GM12875 (cell line): Measurements from ENCODE around the gene PARD3B.

Experiments
- H3K4me3 ChIP-seq: one replicate; pipeline ENCODE4 v1.5.1; 2011; ENCODE audit warnings: low read depth, low read length, control low read depth
- TF ChIP-seq, protein P1 (sequence below): IDR thresholded peaks from 2 replicates; pipeline ENCODE4 v1.5.1; 2011; ENCODE audit warnings: low read depth, mild to moderate bottlenecking, control low read depth, inconsistent platforms, low read length, moderate library complexity, borderline replicate concordance; ENCODE audit not compliant: insufficient read depth

PARD3B gene

DNA sequence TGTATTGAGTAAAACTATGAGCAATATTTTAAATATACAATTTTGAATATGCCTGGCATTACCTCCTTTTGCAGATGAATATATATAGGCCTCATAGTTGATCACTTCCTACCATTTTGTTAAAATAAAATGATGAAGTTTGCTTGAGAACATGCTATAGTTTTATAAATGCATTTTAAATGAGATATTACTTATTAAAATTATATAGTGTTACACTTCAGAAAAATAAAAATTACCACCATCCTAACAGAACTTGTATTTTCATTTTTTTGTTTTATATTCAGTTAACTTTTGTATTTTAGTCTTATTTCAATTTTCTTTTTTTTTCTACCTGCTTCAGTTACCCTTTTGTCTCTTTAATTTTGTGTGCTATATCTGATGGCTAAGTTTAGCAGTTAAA lies 426.9 kb downstream of the PARD3B start:
- TF ChIP-seq, protein P1, sequence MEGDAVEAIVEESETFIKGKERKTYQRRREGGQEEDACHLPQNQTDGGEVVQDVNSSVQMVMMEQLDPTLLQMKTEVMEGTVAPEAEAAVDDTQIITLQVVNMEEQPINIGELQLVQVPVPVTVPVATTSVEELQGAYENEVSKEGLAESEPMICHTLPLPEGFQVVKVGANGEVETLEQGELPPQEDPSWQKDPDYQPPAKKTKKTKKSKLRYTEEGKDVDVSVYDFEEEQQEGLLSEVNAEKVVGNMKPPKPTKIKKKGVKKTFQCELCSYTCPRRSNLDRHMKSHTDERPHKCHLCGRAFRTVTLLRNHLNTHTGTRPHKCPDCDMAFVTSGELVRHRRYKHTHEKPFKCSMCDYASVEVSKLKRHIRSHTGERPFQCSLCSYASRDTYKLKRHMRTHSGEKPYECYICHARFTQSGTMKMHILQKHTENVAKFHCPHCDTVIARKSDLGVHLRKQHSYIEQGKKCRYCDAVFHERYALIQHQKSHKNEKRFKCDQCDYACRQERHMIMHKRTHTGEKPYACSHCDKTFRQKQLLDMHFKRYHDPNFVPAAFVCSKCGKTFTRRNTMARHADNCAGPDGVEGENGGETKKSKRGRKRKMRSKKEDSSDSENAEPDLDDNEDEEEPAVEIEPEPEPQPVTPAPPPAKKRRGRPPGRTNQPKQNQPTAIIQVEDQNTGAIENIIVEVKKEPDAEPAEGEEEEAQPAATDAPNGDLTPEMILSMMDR = no peak
- no peak overlapping the region for H3K4me3 ChIP-seq

DNA sequence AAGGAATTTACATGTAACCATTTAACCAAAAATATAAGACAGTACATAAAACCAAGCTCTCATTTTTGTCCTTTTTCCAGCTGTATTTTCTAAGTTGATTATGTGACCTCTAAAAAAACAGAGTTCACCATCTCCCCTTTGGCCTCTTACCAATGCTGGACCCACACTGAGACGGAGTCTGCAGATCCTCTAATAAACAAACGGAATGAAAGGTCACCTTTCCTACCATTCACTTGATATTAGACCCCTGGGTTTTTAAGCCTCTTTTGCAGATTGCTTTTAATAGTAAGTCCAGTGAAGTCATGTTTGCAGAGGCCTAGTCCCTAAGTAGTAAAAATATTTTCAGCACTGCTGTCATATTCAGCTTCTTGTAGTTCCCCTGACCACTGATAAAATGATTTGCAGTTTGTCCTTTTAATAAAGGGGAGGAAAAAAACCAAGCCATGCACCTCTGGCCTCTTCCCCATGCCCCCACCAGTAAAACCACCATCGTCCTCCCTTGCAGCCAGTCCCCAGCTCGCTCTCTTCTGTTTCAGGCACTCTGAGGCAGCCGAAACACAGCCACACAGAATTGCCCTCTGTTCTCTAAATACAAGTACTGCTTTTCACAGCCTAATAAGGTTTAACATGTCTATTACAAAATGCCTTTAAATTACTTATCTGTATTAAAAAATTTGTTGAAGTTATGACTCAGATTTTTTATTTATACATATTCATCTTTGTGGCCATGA lies 427.5 kb downstream of the PARD3B start:
- TF ChIP-seq, protein P1 = no peak
- no peak overlapping the region for H3K4me3 ChIP-seq

DNA sequence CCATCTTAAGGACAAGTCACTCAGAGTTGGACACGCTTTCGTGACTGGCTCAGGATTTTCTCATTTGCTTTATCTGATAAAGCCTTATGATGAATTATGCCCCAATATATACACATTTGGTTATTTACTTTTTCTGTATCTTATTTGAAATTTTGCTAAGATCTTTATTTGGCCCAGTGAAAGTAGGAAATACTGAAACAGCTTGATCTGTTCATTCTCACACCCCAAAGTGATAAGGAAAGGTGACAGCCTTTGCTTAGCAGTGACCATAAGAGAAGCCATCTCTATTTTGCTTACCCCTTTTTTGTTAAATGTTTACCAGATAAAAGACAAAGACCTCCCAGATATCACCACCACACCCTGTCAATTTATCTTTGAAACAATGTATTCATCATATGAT lies 428.3 kb downstream of the PARD3B start:
- TF ChIP-seq, protein P1 = no peak
- no peak overlapping the region for H3K4me3 ChIP-seq

DNA sequence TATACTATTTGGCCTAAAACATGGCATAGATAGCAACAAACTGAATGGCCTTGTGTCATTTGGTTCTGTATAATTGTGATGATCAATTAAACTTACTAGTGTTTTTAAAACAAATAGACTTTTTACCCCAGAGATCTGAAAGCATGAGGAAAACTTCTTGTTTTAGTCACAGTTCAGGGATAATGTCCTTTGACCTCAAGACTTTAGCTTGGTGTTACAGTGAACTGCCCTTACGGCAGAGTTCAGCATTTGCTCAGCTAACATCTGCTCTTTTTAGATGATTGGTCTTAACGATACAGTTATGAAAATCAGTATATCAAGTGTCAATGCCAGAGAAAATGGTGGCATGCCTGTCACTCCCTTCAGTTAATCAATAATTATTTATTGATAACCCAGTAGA lies 429.2 kb downstream of the PARD3B start:
- TF ChIP-seq, protein P1 = no peak
- H3K4me3 ChIP-seq = no peak overlapping the region

DNA sequence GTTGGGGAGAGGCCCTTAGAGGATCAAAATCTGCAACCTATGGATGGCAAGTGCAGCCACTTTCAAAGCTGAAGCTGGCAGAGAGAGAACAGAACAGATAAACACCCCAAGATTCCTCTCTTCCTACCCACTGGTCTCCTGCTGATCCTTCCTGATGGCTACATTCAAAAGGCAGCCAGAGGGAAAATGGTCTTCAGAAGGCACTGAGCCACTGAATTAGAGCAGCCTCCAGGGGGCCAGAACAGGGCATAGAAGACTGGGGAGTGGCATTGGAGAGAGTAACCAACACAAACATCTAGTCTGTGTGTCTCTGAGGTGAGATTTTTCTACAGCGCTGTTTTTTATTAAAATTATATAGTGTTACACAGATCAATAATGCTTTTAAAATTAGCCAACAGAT lies 432.6 kb downstream of the PARD3B start:
- TF ChIP-seq, protein P1 = no peak
- no peak overlapping the region for H3K4me3 ChIP-seq

DNA sequence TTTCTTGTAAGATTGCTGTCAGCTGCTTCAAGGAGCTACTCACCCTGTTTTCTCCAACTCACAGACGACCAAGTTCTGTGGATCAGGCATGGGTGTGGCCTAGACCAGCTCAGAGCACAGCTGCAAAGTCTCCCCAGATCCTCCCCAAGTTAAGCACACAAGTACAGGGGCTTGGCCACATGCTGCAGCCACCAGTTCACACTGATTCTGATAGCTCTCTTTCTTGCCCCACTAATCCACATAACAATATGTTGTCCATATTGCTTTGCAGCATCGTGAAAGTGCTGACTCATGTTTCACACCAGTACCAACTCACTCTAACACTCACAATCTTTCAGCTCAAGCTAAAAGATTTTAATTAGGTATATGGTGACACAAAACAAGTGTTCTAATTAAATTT lies 437.0 kb downstream of the PARD3B start:
- H3K4me3 ChIP-seq = no peak overlapping the region
- TF ChIP-seq, protein P1 = no peak

DNA sequence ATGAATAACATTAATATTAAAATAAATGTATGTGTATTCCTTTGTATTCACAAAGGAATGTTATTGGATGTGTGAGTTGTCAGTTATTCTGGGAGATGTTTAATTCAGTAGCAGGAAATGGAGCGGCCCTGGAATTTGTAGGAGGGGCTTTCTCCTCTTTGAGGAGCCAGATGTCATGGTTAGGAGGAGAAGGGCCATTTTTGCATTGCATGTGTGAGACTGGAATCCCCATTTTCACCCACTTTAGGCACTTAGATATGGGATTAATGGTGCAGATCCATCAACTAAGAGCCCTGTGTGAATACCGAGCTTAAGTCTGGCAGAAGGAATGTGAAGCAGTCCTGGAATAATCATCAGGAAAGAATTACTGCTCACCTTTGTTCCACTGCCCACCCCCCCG lies 439.2 kb downstream of the PARD3B start:
- TF ChIP-seq, protein P1 = no peak
- no peak overlapping the region for H3K4me3 ChIP-seq
